ENCODE measurements around the gene KCNAB2.

The KCNAB2 gene

DNA sequence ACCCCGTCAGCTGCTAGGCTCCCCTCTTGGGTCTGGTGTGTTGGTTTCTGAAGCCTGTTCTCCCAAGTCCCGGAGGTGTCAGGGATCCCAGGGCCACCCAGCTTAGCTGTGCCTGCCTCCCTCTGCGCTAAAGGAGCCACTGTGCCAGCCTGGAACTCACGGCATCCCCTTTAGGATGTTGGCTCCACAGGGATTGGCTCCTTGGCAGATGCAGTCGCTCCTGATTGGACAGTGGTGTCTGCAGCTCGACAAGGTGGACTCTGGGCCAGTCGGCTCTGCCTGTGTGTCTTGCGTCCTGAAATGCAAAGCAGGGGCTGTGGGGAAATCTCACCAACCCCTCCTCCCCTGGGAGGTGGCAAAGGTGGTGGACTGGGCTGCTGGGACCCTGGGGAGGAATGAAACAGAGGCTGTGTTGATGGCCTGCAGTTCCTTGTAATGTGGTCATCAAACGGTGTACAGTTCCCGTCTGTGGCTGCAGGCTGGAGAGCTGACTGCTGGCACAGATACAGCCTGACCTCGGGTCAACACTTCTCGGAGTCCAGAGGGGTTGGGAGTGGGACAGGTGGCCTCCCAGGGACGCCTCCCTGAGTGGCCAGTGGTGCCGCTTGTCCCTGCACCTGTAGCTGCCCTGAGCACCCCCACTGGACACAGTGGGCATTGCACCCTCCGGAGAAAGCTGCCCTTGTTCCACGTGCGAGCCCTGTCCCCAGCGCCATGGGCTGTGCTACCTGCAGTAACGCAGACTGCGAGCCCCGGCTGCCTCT, 11.5 kb upstream of the KCNAB2 start:
- DNase-seq: no peak

DNA sequence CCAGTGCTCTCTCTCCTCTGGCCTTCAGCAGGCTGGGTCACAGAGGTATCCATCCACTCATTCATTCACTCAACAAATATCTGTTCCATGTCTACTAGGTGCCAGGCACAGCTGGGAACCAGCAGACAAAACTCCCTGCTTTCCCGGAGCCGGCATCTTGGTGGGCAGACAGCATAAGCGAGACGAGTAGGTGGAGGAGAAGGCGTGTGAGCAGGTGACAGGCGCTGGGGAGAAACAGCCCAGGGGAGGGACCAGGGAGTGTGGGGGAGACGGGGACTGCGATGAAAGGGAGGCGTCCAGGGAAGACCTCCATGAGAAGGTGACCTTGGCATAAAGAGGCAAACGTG, 11.0 kb upstream of the KCNAB2 start:
- DNase-seq: no peak

DNA sequence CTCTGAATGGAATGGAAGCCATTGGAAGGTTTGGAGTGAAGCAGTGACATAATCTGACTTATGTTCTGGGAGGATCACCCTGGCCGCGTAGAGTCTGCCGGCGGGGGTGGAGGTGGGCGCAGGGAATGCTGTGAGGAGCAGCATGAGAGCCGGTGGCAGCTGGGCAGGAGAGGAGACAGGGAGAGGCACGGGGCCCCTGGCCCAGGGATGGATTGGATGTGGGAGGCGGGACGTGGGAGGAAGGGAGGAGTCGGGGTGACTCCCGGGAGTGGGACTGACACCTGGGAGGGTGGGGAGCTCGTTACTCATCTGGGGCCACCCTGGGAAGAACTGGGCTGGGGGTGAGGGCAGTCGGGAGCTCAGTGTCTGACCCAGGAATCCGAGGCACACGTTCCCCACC, 10.4 kb upstream of the KCNAB2 start:
- no peak for DNase-seq

- no peak for DNase-seq
Observed at GRCh38 chr1:6035719-6036118, 10.0 kb upstream of the KCNAB2 start.

- DNase-seq: peak; percentile 32
Observed at GRCh38 chr1:6037338-6037762, 8.3 kb upstream of the KCNAB2 start.

DNA sequence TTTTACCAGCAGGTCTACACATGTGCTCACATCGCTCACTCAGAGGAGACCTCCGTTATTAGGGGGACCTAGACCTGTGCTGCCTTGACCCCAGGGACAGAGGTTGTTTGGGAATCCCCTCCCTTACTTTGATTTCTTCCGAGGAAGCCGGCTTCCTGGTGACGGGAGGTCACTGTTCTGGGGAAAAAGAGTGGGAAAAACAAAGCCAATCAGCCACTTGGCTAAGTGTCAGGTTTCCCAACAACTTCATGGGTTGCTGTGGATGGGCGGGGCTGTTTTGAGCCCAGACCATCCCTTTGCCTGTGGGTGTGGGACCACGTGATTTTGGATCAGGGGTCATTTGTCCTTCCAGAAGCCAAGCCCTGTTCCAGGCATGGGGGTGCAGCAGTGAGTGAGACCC, 7.1 kb upstream of the KCNAB2 start:
- no peak for DNase-seq

DNA sequence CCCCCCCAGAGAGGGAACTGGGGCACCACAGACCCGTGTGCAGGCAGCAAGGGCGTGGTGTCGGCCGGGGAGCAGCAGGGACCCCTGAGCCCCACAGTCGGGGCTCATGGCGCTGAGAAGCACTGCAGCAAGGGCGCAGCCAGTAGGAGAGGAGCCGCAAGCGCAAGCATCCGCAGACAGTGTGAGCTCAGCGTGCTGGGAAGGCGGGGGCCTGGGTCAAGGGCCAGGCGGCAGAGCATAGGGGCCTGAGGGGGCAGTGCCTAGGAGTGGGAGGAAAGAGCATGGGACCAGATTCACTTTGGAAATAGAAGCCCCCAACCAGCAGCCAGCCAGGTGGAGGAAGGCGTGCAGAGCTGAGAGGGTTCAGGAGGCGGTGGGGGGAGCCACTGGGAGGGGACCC, 6.7 kb upstream of the KCNAB2 start:
- no peak for DNase-seq

DNA sequence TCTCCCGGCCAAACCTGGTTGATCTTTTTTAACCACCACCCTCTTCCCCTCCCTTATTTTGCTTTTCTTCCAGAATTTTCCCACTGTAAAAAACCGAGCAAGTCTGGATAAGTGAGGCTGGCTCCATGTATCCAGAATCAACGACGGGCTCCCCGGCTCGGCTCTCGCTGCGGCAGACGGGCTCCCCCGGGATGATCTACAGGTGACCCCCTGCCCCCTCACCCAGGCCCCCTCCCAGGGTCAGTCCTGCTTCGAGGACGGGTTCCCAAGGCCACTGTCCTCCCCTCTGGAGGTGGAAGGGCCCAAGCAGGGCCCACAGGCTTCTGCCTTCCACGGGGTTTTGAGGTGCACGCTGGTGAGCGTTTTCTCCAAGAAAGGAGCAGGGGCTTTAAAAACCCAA, 5.2 kb upstream of the KCNAB2 start:
- DNase-seq: no peak

GRCh38 chr1:6040861-6041415, 4.8 kb upstream of the KCNAB2 start:
- no peak for DNase-seq

- no peak for DNase-seq
Observed at GRCh38 chr1:6041432-6042062, 4.1 kb upstream of the KCNAB2 start.

- no peak for DNase-seq
Observed at GRCh38 chr1:6043561-6043960, 2.1 kb upstream of the KCNAB2 start.

DNA sequence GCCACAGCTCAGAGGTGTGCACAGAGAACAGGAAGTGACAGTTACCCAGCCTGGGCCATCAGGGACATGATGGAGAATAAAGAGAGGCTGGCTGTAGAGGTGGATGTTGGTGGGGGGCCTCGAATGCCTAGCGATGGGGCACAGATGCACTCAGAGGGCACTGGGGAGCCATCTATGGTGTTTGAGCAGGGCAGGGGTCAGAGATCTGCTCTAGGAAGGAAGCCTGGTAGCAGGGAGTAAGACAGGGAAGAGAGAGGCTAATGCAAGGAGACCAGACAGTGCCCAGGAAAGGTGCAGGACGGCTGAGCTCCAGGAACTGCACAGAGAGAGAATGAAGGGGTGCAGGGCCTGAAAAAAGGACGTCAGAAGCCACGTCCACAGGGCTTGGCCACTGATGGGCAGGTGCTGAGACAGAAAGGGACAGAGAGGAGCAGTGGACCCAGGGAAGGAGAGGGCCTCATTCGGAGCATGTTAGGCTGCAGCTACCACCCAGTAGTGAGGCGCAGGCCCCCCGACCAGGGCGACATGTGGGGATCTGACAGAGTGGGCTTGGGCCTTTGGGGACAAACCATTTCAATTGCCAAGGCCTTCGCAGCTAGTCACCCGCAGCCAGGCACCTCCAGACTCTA, 1.1 kb upstream of the KCNAB2 start:
- no peak for DNase-seq

DNA sequence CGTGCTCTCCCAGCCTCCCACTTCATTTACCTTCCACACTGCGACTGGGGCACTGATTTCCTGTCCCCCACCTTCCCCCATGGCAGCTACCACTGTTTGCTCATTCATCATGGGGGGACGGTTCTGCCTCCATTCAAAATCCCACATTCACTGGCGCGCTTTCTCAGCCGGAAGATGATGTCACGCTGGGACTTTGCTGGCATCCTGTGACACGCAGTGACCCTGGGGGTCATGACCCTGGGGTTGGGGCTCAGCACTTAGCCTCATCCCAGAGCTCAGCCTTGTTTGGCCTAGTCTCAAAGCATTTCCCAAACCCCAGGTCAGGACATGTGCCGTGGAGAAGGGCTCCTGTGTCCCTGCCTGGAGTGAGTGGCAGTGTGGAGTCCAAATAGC, 582 bp upstream of the KCNAB2 start:
- no peak for DNase-seq

DNA sequence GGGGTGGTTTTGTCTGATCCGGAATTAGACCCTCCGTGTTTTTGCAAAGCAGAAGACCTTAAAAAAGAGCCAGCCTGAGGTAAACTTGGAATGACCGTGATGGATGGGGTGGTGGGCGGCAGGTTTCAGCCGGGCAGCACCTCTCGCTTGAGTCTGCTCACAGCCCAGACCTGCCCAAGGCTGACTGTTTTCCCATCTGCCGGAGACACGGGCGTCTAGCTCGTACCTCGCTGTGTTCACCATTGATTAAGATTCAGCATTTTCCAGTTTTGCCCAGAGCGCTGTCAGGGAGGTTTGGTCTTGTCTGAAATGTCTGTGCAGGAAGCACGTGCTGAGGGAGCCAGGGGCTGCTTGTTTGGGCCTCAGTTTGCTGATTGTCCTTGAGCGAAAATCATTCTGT, 591 bp downstream of the KCNAB2 start:
- no peak for DNase-seq

DNA sequence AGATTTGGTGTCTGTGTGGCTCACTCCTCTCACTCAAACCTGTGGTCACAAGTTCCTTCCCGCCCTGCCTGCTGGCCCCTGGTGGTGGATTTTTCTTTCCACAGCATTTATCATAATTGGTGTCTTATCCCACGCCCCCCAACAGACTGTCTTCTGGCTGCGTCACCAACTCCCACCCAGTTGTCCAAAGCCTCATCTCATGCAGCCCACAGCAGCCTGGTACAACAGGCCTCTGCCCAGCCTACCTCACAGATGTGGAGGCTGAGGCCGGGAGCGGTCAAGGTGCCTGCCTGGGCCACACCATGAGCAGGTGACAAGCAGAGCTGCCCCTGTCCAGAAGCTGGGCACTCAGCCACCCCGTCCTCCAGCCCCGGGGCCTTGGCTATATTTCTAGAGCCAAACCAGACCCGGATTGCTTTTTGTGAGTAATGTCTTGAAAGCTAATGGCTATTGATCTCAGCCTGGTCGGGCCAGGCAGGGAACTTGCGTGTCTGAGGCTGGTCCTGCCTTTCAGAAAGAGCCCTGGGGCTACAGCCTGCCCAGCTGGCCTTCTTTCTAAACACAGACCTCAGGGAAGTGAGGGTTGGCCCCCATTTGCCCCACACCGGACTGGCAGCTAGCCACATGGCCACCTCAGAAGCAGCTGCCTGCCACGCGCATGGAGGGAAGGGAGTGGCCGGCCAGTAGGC, 2.6 kb downstream of the KCNAB2 start:
- no peak for DNase-seq

- no peak for DNase-seq
Observed at GRCh38 chr1:6049419-6049818, 3.7 kb downstream of the KCNAB2 start.

GRCh38 chr1:6051423-6051822, 5.7 kb downstream of the KCNAB2 start:
- DNase-seq: no peak

- DNase-seq: no peak
Observed at GRCh38 chr1:6052543-6053205, 7.0 kb downstream of the KCNAB2 start.

- DNase-seq: no peak
Observed at GRCh38 chr1:6053206-6053546, 7.5 kb downstream of the KCNAB2 start.

DNA sequence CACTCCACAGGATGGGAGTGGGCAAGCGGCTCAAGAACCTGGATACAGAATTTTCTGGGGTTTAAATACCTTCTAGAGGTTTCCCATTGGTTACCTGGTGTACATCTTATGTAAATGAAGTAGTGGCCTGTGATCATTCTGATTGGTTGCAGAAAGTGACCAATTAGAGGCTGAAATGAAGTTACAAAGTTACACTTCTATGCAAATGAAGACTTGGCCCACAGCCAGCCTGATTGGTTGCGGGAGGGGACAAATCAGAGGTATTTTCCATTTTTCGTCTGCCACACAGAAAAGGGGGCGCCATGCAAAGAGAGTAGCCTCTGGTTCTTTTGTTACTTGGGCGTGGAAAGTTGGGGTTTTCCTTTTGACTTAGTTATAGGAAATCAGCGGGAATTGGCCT, 8.9 kb downstream of the KCNAB2 start:
- DNase-seq: no peak

DNA sequence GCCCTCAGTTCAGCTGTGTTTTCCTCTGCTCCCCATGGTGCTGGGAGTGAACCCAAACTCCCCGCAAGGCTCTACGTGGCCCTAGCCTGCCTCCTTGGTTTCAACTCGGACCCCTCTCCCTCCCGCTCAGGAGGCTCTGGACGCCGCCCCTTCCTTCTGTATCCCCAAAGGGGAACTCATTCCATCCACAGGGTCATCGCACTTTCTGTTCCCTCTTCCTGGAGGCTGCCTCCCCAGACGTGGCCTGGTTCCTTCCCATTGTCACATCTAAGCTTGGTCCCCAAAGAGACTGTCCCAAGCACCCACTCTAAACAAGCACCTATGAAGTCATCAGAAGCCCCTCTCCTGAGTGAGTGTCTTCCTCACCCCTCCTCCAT, 10.9 kb downstream of the KCNAB2 start:
- DNase-seq: no peak

GRCh38 chr1:6057170-6057845, 11.6 kb downstream of the KCNAB2 start:
- DNase-seq: no peak

- DNase-seq: no peak
Observed at GRCh38 chr1:6059866-6060265, 14.2 kb downstream of the KCNAB2 start.
